Measurements from ENCODE around the gene PRDM16. TPM values are rescaled to one million over a fixed set of nuclear protein-coding genes. Genes with fewer than 3 reads are reported as not detected.

The PRDM16 gene
- total and polyA plus RNA-seq, 2 of the 13 experiments (the other 11 are each of a cell fraction or from before 2014, with no cell fraction given): 0.15 to 0.81 TPM

DNA sequence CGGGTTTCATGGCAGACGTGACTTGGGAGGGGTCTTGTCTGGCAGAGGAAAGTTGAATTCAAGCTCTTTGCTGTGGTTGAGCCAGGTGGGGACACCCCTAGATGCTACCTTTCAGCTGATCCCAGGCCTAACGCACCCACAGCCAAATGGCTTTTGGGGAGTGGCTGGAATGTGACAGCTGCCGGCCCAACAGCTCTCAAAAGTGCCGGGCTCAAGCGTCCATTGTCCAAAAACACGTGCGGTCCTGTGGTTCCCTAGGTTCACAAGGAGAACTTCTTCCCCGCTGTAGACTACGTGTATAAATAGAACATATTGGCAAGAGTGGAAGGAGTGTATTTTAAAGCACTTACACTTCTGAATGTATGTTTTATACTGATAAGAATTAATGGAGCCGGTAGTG is 298.4 kb downstream of the PRDM16 start:
- FAIRE-seq: no peak
- intact Hi-C loops (cut with micrococcal nuclease; ENCODE audit: unreplicated experiment): no loop called here
- Histone ChIP-seq H3K4me3 (replicated peaks in 1 of 3; ENCODE audit: insufficient read depth in 1 of 3, low read depth in 2 of 3, low read length in 3 of 3) (no peak overlapping the region), H2AFZ (ENCODE audit: low read length) (no peak overlapping the region), H3K27ac (ENCODE audit: extremely low read length, insufficient read depth, low read length) (no peak overlapping the region), H3K36me3 (replicated peaks in 1 of 2; ENCODE audit: control insufficient read depth in 1 of 2, insufficient read depth in 2 of 2, low read length in 2 of 2) (no peaks in the 10 kb centered on the region), H4K20me1 (ENCODE audit: insufficient read depth, low read length) (no peaks in the 10 kb centered on the region), H3K27me3 (ENCODE audit: control insufficient read depth in 1 of 2, insufficient read depth in 2 of 2, low read length in 2 of 2) (peaks cover 6 to 35% of the 10 kb centered on the region in 2 experiments), H3K9ac (ENCODE audit: insufficient read depth, low read depth, low read length) (no peak overlapping the region), H3K4me2 (ENCODE audit: low read depth, low read length) (no peak overlapping the region), H3K4me1 (ENCODE audit: insufficient read depth, low read length) (peaks cover 16% of the 10 kb centered on the region), H3K79me2 (ENCODE audit: insufficient read depth, low read length) (no peaks in the 10 kb centered on the region), H3K9me3 (ENCODE audit: low read length) (no peaks in the 10 kb centered on the region)
- ATAC-seq: no peak
- in situ Hi-C loops (cut with HindIII; ENCODE audit: extremely low pct_ligation_motif_present, low pct_unique_long_range_greater_than_20kb): no loop called here
- ChIA-PET CTCF (ENCODE audit: low intra/inter-chr PET ratio, low total read pairs) (no interaction called here), POLR2A (no interaction called here)
- DNase-seq (ENCODE audit: low spot score): no peak
- TF ChIP-seq PRMT3 (CRISPR knock-in tag; IDR thresholded peaks at IDR 0.05; ENCODE audit: borderline replicate concordance, low read depth) (no peak), ZNF746 (CRISPR knock-in tag; IDR thresholded peaks at IDR 0.05) (no peak), CEBPG (CRISPR knock-in tag; IDR thresholded peaks at IDR 0.05) (no peak), ZNF33B (CRISPR knock-in tag; IDR thresholded peaks at IDR 0.05) (no peak), RXRA (CRISPR knock-in tag; IDR thresholded peaks at IDR 0.05) (no peak), KLF16 (CRISPR knock-in tag; IDR thresholded peaks at IDR 0.05) (no peak), ARHGAP35 (CRISPR knock-in tag; IDR thresholded peaks at IDR 0.05; ENCODE audit: borderline replicate concordance) (no peak), ZNF160 (CRISPR knock-in tag; IDR thresholded peaks at IDR 0.05) (no peak), ZIK1 (CRISPR knock-in tag; IDR thresholded peaks at IDR 0.05; ENCODE audit: borderline replicate concordance, low read depth) (no peak), SUZ12 (IDR thresholded peaks at IDR 0.05; ENCODE audit: low read depth, low read length) (no peak), NBN (conservative IDR thresholded peaks at IDR 0.05) (no peak), TGIF2 (CRISPR knock-in tag; IDR thresholded peaks at IDR 0.05) (no peak), KMT2A (CRISPR knock-in tag; IDR thresholded peaks at IDR 0.05) (no peak), FIP1L1 (IDR thresholded peaks at IDR 0.05; ENCODE audit: borderline replicate concordance, insufficient read depth, low read depth, low read length) (no peak)
- TF ChIP-seq, protein P1, sequence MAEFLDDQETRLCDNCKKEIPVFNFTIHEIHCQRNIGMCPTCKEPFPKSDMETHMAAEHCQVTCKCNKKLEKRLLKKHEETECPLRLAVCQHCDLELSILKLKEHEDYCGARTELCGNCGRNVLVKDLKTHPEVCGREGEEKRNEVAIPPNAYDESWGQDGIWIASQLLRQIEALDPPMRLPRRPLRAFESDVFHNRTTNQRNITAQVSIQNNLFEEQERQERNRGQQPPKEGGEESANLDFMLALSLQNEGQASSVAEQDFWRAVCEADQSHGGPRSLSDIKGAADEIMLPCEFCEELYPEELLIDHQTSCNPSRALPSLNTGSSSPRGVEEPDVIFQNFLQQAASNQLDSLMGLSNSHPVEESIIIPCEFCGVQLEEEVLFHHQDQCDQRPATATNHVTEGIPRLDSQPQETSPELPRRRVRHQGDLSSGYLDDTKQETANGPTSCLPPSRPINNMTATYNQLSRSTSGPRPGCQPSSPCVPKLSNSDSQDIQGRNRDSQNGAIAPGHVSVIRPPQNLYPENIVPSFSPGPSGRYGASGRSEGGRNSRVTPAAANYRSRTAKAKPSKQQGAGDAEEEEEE (CRISPR knock-in tag; IDR thresholded peaks at IDR 0.05; ENCODE audit: borderline replicate concordance): no peak
- TF ChIP-seq, protein P2, sequence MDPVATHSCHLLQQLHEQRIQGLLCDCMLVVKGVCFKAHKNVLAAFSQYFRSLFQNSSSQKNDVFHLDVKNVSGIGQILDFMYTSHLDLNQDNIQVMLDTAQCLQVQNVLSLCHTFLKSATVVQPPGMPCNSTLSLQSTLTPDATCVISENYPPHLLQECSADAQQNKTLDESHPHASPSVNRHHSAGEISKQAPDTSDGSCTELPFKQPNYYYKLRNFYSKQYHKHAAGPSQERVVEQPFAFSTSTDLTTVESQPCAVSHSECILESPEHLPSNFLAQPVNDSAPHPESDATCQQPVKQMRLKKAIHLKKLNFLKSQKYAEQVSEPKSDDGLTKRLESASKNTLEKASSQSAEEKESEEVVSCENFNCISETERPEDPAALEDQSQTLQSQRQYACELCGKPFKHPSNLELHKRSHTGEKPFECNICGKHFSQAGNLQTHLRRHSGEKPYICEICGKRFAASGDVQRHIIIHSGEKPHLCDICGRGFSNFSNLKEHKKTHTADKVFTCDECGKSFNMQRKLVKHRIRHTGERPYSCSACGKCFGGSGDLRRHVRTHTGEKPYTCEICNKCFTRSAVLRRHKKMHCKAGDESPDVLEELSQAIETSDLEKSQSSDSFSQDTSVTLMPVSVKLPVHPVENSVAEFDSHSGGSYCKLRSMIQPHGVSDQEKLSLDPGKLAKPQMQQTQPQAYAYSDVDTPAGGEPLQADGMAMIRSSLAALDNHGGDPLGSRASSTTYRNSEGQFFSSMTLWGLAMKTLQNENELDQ (CRISPR knock-in tag; IDR thresholded peaks at IDR 0.05; ENCODE audit: borderline replicate concordance): no peak
- TF ChIP-seq, protein P3, sequence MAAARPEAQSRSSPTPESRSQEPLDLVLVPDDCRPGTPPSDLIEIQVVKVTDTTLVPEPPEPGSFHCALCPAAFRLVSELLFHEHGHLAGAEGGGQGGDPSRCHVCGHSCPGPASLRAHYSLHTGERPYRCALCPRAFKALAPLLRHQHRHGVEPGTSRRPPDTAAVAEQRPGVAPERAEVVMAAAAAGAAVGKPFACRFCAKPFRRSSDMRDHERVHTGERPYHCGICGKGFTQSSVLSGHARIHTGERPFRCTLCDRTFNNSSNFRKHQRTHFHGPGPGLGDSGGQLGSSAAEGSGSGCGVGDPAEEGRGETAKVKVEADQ (CRISPR knock-in tag; IDR thresholded peaks at IDR 0.05; ENCODE audit: borderline replicate concordance): no peak
- 82% methylated on average over 11 of the region's 11 CpGs for WGBS (ENCODE audit: low lambda C conversion rate)
- no TSS peak for BruUV-seq (replicated peaks)
